Activated CD4-positive, alpha-beta T cell treated with anti-CD3 and anti-CD28 coated beads for 1 hour (primary cell): ENCODE results near the gene LTA.

ENCODE experiments used
- DNase-seq: peaks from one replicate; pipeline ENCODE4 v3.0.0-alpha.2; 2020

Gene LTA, protein sequence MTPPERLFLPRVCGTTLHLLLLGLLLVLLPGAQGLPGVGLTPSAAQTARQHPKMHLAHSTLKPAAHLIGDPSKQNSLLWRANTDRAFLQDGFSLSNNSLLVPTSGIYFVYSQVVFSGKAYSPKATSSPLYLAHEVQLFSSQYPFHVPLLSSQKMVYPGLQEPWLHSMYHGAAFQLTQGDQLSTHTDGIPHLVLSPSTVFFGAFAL

DNA sequence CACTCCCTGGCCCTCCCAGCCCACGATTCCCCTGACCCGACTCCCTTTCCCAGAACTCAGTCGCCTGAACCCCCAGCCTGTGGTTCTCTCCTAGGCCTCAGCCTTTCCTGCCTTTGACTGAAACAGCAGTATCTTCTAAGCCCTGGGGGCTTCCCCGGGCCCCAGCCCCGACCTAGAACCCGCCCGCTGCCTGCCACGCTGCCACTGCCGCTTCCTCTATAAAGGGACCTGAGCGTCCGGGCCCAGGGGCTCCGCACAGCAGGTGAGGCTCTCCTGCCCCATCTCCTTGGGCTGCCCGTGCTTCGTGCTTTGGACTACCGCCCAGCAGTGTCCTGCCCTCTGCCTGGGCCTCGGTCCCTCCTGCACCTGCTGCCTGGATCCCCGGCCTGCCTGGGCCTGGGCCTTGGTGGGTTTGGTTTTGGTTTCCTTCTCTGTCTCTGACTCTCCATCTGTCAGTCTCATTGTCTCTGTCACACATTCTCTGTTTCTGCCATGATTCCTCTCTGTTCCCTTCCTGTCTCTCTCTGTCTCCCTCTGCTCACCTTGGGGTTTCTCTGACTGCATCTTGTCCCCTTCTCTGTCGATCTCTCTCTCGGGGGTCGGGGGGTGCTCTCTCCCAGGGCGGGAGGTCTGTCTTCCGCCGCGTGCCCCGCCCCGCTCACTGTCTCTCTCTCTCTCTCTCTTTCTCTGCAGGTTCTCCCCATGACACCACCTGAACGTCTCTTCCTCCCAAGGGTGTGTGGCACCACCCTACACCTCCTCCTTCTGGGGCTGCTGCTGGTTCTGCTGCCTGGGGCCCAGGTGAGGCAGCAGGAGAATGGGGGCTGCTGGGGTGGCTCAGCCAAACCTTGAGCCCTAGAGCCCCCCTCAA is at the start of gene LTA:
TSS of gene LTA (plus strand) at position 249 of the 871 bp plus-strand sequence. CDS start at position 703, 454 bp downstream.
- DNase-seq = peak; percentile 67

DNA sequence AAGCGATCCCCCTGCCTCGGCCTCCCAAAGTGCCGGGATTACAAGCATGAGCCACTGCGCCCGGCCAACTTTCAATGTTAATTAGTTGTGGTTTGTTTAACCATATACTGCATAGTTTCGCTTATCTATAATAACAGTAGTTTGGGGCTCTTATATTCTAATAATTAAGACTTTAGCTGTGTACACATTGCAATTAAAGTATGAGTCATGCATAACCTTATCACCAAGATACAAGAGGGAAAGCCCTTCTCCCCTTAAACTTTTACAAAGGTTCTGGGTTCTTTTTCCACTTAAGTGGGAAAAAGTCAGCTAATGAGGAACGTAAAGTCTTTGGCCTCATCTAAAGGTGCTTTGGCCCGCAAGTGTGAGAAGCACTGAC is 46.5 kb upstream of the LTA start:
- DNase-seq = no peak

DNA sequence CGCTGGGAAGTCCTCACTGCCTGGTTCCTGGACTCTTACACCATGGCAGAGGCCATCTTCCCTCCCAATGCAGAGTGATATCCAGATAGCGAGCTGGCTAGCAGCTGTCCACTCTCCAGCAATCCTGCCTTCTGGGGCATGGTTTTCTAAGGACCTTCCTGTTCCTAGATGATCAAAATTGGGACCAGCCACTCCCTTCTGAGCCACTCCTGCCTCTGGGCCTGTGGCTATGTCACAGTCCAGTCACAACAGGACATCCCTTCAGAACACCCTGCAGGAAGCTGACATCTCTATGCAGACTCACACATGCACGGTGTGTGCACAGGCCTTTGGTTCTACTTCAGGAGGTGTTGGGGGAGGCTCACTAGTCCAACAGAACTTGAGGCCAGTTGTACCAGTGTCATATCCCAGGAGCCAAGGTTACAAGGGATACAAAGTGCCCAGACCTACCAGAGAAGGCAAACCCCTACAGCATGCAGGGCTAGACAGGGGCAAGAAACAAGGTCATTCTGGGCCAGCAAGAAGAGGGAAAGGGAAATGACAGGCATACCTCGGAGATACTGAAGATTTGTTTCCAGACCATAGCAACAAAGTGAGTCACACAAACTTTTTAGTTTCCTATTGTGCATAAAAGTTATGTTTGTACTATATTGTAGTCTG is 46.0 kb upstream of the LTA start:
- no peak for DNase-seq

DNA sequence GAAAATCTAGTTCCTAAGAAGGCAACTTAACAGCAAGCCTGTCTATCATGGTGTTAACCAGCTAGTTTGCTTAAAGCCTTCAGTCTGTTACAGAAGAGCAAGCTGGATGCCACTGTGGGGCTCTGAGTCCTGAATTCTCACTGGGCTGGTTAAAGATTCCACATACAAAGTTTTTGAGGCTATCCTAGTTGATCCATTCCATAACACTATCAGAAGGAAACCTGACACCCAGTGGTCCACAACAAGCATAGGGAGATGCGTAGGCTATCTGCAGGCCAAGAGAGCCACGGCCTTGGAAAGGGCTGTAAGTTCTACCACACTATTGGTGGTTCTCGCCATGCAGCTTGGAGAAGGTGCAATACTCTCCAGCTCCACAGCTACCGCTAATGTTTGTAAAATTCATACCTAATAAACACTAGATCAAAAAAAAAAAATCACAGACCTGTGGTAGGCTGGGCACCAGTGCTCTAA is 43.7 kb upstream of the LTA start:
- no peak for DNase-seq

DNA sequence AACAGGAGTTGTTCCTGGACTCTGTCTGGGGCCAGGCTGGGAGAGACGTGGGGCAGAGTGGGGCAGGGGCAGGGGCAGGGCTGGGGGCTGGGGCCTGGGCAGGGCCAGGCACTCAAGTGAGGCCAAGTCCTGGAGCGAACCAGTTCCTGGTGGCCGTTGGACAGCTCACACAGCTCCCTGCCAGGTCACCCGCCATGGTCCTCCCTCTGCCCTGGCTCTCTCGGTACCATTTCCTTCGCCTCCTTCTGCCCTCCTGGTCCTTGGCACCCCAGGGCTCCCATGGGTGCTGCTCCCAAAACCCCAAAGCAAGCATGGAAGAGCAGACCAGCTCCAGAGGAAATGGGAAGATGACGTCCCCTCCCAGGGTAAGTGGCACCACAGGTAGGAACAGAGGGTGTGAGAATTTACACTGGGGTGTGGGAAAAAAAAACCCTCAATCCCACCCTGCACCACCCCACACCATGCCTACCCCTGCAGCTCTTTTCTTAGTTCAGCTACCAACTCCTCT is 43.2 kb upstream of the LTA start, which contains the start of gene MCCD1:
TSS of gene MCCD1 (plus strand) at position 142 of the 508 bp plus-strand sequence. CDS start at position 195, 53 bp downstream.
- DNase-seq = no peak

DNA sequence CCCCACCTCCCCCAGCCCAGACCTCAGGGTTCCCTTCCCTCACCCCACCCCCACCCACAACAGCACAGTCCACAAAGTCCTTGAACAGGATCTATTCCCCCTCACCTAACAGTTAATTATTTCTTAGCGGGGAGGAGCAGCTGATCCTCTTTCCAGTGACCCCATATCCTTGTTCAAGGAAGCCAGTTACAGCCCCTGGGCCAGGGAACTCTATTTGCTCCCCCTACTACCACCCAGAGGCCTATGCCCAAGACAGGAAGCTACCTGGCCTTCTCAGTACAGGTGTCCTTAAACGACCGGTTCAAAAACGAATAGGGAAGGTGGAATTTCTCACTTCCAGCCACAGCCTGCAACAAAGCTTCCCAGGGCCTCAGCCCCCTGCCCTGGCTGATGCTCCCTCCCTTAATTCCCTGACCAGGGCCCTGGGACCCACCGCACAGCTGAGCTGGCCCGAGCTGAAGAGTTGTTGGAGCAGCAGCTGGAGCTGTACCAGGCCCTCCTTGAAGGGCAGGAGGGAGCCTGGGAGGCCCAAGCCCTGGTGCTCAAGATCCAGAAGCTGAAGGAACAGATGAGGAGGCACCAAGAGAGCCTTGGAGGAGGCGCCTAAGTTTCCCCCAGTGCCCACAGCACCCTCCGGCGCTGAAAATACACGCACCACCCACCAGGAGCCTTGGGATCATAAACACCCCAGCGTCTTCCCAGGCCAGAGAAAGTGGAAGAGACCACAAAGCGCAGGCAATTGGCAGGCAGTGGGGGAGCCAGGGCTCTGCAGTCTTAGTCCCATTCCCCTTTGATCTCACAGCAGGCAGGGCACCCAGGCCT is 42.5 kb upstream of the LTA start:
- no peak for DNase-seq

DNA sequence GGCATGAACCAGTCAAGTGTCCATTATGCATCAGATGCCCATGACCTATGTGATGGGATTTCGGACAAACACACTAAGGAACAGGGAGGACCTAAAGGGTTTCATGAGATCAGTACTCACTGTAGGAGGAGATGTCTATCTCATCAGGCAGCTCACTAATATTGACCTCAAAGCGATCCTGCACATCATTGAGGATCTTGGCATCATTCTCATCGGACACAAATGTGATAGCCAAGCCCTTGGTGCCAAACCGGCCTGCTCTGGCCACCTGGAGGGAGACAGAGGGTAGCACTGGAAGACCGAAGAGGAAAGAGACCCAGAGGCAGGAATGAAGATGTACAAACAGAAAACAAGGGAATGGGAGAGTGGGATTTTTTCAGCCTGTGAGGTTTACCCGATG is 41.4 kb upstream of the LTA start:
- no peak for DNase-seq

DNA sequence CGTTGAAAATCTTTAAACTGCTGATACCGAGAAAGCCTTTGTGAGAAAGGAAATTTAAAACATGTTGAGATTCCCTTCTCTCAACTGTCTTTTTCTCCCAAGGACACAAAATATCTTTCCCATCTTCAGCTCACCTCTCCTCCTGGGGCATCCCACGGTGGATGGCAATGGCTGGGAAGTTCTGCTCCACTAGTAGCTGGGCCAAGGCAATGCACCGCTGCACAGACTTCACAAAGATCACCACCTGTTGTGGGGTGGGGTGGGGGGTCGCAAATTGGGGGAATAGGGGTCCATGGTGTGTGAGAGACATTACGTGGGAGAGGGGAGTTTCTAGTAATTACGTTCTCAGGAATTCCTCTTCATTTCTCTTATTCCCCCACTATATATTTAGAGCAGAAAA is 40.9 kb upstream of the LTA start:
- no peak for DNase-seq

DNA sequence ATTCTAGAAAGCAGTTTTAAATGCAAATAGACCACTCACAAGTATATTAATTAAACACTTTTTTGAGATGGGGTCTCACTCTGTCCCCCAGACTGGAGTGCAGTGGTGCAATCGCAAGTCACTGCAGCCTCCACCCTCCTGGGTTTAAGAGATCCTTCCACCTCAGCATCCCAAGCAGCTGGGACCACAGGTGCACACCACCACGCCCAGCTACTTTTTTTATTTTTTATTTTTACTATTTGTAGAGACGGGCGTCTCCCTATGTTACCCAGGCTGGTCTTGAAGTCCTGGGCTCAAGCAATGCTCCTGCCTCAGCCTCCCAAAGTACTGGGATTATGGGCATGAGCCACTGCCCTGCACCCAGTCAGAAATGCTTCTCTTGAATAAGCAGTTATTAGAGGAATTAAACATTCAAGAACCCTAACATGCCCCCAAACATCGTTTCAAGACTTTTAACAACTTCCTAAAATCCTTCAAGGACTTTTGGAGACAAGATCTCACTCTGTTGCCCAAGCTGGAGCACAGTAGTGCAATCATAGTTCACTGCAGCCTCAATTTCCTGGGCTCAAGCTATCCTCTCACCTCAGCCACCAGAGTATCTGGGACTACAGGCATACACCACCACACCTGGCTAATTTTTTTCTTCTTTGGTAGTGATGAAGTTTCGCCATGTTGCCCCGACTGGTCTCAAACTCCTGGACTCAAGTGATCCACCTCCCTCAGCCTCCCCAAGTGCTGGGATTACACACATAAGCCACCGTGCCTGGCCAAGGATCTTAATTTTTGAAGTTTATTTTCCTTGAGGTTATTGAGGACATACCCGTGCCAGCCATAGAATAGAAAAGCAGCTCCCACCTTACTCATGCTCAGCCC is 40.1 kb upstream of the LTA start:
- DNase-seq = no peak

DNA sequence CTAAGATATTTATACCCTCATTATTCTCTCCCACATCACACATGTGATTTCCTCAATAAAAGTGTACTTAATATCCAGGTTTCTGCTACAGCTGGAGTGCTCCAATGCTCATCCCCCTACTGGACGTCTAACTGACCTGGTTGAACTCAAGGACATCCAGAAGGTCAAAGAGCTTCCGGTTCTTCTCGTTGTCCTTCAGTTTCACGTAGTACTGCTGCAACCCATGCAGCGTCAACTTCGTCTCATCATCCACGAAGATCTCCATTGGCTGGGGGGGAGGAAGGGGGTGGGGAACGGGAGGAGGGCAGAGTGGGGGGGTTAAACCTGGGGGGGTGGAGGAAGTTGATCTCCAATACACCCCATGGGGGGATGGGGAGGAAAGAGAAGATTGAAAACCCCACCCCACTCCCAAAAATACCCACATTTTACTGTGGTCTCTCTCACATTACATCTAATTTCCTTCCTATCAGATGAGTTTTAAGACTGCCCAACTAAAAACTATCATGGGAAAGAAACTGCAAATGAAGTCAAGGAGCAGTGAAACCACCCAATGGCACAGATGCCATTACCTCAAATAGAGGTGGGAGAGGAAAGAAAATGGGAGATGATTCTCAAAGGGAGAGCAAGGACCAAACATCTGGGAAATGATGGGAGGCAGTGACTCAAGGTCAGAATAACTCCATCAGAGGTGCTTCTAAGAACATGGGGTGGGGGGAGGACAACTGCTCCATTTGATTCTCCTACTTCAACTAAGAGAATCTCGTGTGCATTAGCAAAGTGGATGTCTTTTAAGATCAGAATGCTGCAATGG is 39.2 kb upstream of the LTA start:
- DNase-seq = no peak

DNA sequence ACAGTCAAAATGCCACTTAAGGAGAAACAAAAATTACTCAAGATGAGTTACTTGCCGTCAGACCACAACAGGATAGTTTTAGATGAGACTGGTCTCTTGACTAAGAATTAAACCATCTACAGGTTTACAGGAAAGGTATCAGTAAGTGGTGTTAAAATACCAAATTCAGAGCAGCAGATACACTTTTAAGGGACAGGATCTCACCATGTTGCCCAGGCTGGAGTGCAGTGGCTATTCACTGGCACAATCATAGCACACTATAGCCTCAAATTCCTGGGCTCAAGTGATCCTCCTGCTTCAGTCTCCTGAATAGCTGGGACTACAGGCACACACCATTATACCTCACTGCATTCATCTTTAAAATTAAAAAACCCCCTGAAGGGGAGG is 38.6 kb upstream of the LTA start:
- no peak for DNase-seq

DNA sequence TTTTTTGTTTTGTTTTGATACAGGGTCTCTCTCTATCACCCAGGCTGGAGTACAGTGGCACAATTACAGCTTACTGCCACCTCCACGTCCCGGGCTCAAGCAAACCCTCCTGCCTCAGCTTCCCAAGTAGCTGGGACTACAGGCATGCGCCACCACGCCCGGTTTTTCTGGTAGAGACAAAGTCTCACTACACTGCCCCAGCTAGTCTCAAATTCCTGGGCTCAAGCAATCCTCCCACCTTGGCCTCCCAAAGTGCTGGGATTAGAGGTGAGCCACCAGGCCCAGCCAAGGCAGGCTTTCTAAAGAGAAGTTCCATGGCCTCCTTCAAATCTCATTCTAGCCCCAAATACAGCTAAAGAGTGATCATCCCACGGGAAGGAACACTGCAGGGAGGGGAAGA is 38.1 kb upstream of the LTA start:
- no peak for DNase-seq

DNA sequence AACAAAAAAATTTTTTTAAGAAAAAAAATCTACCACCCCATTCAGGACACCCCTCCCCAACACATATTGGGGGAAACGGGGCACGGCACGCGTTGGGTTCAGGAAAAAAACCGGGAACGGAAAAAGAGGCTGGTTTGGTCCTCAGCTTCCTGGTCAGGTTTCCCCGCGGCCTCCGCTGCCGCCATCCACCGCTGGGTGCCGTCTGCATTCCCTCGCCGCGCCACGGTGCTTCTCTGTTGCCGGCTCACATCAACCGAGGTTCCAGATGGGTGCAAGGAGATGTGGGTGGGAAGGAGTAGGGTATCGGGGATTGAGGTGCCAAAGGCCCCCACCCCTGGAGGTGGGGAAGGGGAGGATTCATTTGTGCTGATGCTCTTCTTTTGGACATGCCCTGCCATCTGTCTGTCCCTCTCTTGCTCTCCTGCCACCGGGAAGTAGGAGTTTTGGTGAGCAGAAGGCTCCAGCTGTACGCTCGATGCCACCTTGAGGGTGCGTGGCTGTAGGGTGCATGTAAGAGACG is 37.5 kb upstream of the LTA start:
- no peak for DNase-seq

DNA sequence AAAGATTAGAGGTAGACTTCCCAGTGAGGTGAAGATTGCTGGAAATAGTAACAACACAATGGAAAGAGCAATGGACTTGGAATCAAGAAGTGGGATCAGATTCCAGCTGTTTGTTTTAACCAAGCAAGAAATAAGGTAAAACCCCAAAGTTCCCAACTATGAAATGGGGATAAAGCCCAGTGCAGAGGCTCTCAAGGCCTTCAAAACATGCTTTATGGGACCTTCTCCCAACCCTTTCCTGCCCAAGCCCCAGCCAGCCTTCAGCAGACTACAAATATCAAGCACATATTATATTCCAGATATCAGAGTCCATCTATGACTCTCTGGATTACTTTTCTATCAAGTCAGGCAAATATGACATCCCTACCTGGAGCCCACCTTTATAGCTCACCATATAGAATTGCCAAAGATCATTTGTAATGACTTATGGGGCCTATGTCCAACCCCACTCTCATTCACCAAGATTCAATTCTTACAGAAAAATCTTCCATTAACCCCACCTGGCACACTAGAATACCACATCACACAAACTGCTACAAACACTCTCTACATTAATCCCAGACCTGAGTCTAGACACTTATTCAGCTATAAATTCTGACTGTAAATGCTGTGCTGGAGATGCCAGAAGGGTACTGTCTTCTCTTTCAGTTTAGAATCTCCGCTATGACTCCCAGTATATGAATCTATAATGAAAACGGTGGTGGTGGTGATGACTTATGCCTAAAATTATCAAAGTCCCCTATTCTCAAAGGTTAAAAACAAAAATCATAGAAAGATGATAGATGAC is 36.4 kb upstream of the LTA start:
- DNase-seq = no peak

DNA sequence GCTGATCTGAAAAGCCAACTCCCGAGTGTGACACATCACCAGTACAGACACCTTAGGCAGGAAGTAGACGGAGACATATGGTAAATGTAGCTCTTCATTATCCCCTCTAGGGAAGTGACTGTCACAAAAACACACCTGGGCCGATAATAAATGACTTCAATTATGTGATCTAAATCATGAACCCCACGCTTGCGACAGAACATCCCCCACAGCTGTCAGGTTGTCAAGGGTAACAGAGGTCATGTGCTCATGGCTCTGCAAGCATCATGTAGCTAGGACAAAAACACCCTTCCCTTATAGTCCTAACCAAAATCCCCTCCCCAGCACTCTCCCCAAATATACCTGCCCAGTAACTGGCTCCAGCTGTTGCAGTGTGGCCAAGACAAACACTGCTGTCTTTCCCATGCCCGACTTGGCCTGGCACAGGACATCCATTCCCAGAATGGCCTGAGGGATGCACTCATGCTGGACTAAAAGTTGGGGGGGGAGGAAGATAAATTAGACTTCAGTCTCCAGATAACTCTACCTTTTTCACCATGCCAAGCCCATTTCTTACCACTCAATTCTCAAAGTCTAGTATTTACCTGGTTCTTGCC is 33.2 kb upstream of the LTA start:
- no peak for DNase-seq

DNA sequence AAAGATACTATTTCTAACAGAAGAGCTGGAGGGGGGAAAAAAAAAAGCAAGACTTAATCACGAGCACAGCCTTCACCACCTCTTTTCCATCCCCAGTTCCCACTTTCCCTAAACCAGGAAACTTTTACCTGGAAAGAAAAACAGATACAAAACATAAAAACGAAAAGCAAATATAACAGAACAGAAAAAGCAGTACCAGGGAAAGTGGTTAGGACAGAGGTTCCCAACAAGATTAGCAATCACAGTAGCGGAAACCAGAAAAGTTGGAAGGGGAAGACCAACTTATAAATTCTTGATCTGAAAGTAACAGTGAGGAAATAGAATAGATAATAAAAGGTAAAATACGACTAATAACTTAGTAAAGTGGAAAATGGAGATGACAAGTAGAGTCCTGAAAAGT is 31.4 kb upstream of the LTA start:
- DNase-seq = no peak

DNA sequence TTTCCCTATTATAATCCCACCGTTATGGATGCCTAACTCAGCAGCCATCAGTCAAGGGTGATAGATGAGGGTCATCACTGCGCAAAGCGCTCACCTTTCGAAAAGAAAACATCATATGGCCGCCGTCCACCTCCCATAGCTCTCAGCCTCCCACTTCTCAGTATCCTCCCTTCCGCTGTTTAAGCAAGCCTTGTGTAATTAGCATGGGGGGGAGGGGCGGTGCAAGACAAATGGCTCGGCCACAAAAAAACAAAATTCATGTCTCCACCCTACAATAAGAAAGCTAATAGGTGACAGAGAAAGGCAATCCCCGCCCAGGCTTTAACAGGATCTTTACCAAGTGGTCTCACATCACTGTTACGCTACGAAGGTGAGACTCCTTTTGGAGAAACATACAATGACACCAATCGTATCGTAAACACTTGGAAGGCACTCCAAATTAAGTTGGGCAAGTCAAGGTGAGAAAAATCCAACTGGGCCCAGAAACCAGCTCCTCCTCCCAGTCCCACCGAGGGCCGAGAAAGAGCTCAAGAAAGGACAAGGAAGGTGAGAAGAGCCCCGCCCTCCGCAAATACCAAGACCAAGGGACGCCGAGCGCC is 30.9 kb upstream of the LTA start:
- peak; percentile 43 for DNase-seq

DNA sequence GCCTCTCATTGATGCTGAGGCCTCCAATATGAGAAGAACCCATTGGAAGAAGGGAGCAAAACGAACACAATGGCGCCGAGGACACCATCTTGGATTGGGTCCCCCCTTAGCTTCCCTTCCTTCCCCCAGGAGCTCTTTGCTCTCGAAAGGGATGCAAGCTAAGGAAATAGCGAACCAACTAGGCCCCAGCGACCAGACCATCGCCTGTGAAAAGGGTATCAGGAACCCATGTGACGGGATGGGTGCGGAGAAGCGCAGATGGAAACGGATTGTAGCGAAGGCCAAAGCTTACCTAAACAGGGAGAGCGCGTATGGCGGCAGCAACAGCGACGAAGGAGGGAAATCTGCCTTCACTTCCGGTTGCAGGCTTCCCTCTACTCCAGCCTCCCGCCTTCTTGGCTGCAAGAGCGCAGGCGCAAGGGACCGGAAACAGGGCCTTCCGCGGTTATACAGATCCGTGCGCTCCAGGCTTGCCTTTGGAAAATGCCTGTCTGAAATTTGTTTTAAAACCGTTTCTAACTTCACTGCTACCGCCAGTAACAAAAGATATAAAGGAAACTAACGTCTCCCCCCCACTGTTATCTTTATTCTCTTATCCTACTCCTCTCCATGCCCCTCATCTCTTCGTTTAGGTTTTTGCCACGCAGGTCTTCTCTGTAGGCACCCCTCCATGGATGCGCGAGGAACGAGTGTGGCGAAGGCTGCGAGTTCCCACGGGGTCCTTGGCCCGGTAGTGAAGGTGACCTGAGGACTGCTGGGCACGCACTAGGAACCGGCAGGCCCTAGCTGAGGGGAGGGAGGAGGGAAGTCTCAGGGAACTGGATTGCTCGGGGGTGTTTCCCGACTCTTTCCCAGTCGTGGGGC is 30.2 kb upstream of the LTA start, which contains the start of gene DDX39B:
TSS of gene DDX39B (minus strand) at position 346 of the 864 bp plus-strand sequence. CDS start 1,471 bp downstream, outside the sequence.
- peak; percentile 88 for DNase-seq
